Measurements from ENCODE around the gene OR2C3. TPM values are rescaled to one million over a fixed set of nuclear protein-coding genes. Genes with fewer than 3 reads are reported as not detected.

Gene OR2C3
- total RNA-seq, 4 donors from 2014 or later = not detected

- intact Hi-C loops (cut with DNase I; ENCODE audit: low total_unique reads) = no loop called here
- no peak for TF ChIP-seq POLR2A (IDR thresholded peaks at IDR 0.05)
- no peak for TF ChIP-seq CTCF (IDR thresholded peaks at IDR 0.05)
- no peak overlapping the region for H3K4me3 ChIP-seq (ENCODE audit: low read depth, poor library complexity, severe bottlenecking)
- no peak for DNase-seq (ENCODE audit: low spot score in 2 of 2)
- 39 to 46% methylated on average over 3 of the region's 3 CpGs for WGBS, 2 donors
Observed at GRCh38 chr1:247506831-247507230, 29.4 kb downstream of the OR2C3 start.

GRCh38 chr1:247500865-247501264 lies 35.4 kb downstream of the OR2C3 start:
- no peak overlapping the region for H3K4me3 ChIP-seq (ENCODE audit: low read depth, poor library complexity, severe bottlenecking)
- WGBS, 2 donors = 58 to 73% methylated on average over 3 of the region's 3 CpGs
- TF ChIP-seq CTCF (IDR thresholded peaks at IDR 0.05) = no peak
- TF ChIP-seq POLR2A (IDR thresholded peaks at IDR 0.05) = no peak
- DNase-seq (ENCODE audit: low spot score in 2 of 2) = no peak
- intact Hi-C loops (cut with DNase I; ENCODE audit: low total_unique reads) = no loop called here

GRCh38 chr1:247496581-247497285 lies 39.5 kb downstream of the OR2C3 start:
- WGBS, 2 donors = 60% methylated on average over 10 of the region's 10 CpGs
- no peak for TF ChIP-seq CTCF (IDR thresholded peaks at IDR 0.05)
- TF ChIP-seq POLR2A (IDR thresholded peaks at IDR 0.05) = no peak
- no peak for DNase-seq (ENCODE audit: low spot score in 2 of 2)
- no peak overlapping the region for H3K4me3 ChIP-seq (ENCODE audit: low read depth, poor library complexity, severe bottlenecking)
- intact Hi-C loops (cut with DNase I; ENCODE audit: low total_unique reads) = loop anchor here (10.0 kb wide), 1 partner anchor 102 kb away; no protein-coding TSS in a partner anchor

- TF ChIP-seq CTCF (IDR thresholded peaks at IDR 0.05) = no peak
- TF ChIP-seq POLR2A (IDR thresholded peaks at IDR 0.05) = no peak
- 23 to 38% methylated on average over 2 of the region's 2 CpGs for WGBS, 2 donors
- intact Hi-C loops (cut with DNase I; ENCODE audit: low total_unique reads) = loop anchor here (10.0 kb wide), 1 partner anchor 100 kb away; no protein-coding TSS in a partner anchor
- no peak overlapping the region for H3K4me3 ChIP-seq (ENCODE audit: low read depth, poor library complexity, severe bottlenecking)
- DNase-seq (ENCODE audit: low spot score in 2 of 2) = no peak
Observed at GRCh38 chr1:247494767-247495166, 41.5 kb downstream of the OR2C3 start.

- TF ChIP-seq CTCF (IDR thresholded peaks at IDR 0.05) (no peak), POLR2A (IDR thresholded peaks at IDR 0.05) (no peak)
- 66 to 71% methylated on average over 1 of the region's 1 CpG for WGBS, 2 donors
- intact Hi-C loops (cut with DNase I; ENCODE audit: low total_unique reads) = loop anchor here (10.0 kb wide), 1 partner anchor 98 kb away; no protein-coding TSS in a partner anchor
- no peak overlapping the region for H3K4me3 ChIP-seq (ENCODE audit: low read depth, poor library complexity, severe bottlenecking)
- no peak for DNase-seq (ENCODE audit: low spot score in 2 of 2)
Observed at GRCh38 chr1:247493106-247493505, 43.1 kb downstream of the OR2C3 start.
